ENCODE results near the gene C1RL.
A peak's percentile ranks its signal among the peaks of the same experiment; 100 is the strongest.

The C1RL gene

GRCh38 chr12:7144414-7145120 is 35.6 kb upstream of the C1RL start:
- no peak for DNase-seq
- H3K9me3 ChIP-seq (ENCODE audit: insufficient read depth, low read length, severe bottlenecking): no peaks in the 10 kb centered on the region
- H3K4me1 ChIP-seq (ENCODE audit: insufficient read depth, low read length): no peaks in the 10 kb centered on the region
- H3K79me2 ChIP-seq (ENCODE audit: insufficient read depth, low read length): no peaks in the 10 kb centered on the region
- H3K27me3 ChIP-seq (ENCODE audit: insufficient read depth, low read length, poor library complexity): no peaks in the 10 kb centered on the region
- H3K36me3 ChIP-seq (ENCODE audit: insufficient read depth, low read length): peaks cover 53% of the 10 kb centered on the region
- no peak overlapping the region for H2AFZ ChIP-seq (ENCODE audit: low read depth, low read length)
- no peak overlapping the region for H3K4me3 ChIP-seq (ENCODE audit: low read depth in 1 of 2, low read length in 2 of 2)
- H3K9ac ChIP-seq (ENCODE audit: low read depth, low read length): no peak overlapping the region
- no peak overlapping the region for H3K27ac ChIP-seq (ENCODE audit: low read length)
- TF ChIP-seq EZH2 (IDR thresholded peaks at IDR 0.05; ENCODE audit: borderline replicate concordance, low read depth, low read length, severe bottlenecking) (no peak), CTCF (IDR thresholded peaks at IDR 0.05; ENCODE audit: borderline replicate concordance, extremely low read depth, low read length, poor library complexity, severe bottlenecking) (peak; percentile 71)
- H3K4me2 ChIP-seq (ENCODE audit: insufficient read depth, low read length): no peak overlapping the region
- peak; percentile 73; the same call in 2 of the 3 replicates for ATAC-seq (ENCODE audit: insufficient read depth, low read depth)
- H4K20me1 ChIP-seq (ENCODE audit: insufficient read depth, low read length): no peaks in the 10 kb centered on the region

DNA sequence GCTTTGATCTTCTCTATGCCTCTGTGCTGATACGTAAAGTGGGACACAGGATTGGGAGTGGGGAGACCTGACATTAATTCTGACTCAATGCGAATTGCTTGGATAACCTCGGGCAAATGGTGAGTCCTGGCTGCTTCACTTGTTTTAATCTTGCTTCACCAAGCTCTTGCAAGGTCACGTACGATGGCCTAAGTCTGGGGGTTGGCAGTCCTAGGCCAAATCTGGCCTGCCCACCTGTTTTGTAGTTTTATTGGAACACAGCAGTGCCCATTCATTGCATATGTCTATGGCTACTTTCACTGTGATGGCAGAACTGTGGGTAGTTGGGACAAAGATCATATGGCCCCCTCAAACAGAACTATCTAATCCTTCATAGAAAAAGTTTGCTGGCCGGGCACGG is 34.5 kb upstream of the C1RL start:
- no peak for ATAC-seq (ENCODE audit: insufficient read depth, low read depth)
- H3K36me3 ChIP-seq (ENCODE audit: insufficient read depth, low read length): peaks cover 43% of the 10 kb centered on the region

GRCh38 chr12:7142809-7143465 is 33.9 kb upstream of the C1RL start:
- Histone ChIP-seq H3K4me1 (ENCODE audit: insufficient read depth, low read length) (no peaks in the 10 kb centered on the region), H2AFZ (ENCODE audit: low read depth, low read length) (no peak overlapping the region), H4K20me1 (ENCODE audit: insufficient read depth, low read length) (no peaks in the 10 kb centered on the region), H3K9me3 (ENCODE audit: insufficient read depth, low read length, severe bottlenecking) (no peaks in the 10 kb centered on the region), H3K27ac (ENCODE audit: low read length) (no peak overlapping the region), H3K79me2 (ENCODE audit: insufficient read depth, low read length) (no peaks in the 10 kb centered on the region), H3K36me3 (ENCODE audit: insufficient read depth, low read length) (peaks cover 43% of the 10 kb centered on the region), H3K4me2 (ENCODE audit: insufficient read depth, low read length) (no peak overlapping the region), H3K4me3 (ENCODE audit: low read depth in 1 of 2, low read length in 2 of 2) (no peak overlapping the region), H3K27me3 (ENCODE audit: insufficient read depth, low read length, poor library complexity) (no peaks in the 10 kb centered on the region), H3K9ac (ENCODE audit: low read depth, low read length) (no peak overlapping the region)
- ATAC-seq (ENCODE audit: insufficient read depth, low read depth) (no peak), DNase-seq (no peak)
- no peak for TF ChIP-seq EZH2 (IDR thresholded peaks at IDR 0.05; ENCODE audit: borderline replicate concordance, low read depth, low read length, severe bottlenecking)
- TF ChIP-seq CTCF (IDR thresholded peaks at IDR 0.05; ENCODE audit: borderline replicate concordance, extremely low read depth, low read length, poor library complexity, severe bottlenecking): no peak

More for the DNA sequence above, 34.5 kb upstream of the C1RL start:
- Histone ChIP-seq H3K4me1 (ENCODE audit: insufficient read depth, low read length) (no peaks in the 10 kb centered on the region), H3K4me2 (ENCODE audit: insufficient read depth, low read length) (no peak overlapping the region), H4K20me1 (ENCODE audit: insufficient read depth, low read length) (no peaks in the 10 kb centered on the region), H3K4me3 (ENCODE audit: low read depth in 1 of 2, low read length in 2 of 2) (no peak overlapping the region), H3K9me3 (ENCODE audit: insufficient read depth, low read length, severe bottlenecking) (no peaks in the 10 kb centered on the region), H3K27ac (ENCODE audit: low read length) (no peak overlapping the region), H3K9ac (ENCODE audit: low read depth, low read length) (no peak overlapping the region), H3K79me2 (ENCODE audit: insufficient read depth, low read length) (no peaks in the 10 kb centered on the region), H3K27me3 (ENCODE audit: insufficient read depth, low read length, poor library complexity) (no peaks in the 10 kb centered on the region), H2AFZ (ENCODE audit: low read depth, low read length) (no peak overlapping the region)
- no peak for TF ChIP-seq EZH2 (IDR thresholded peaks at IDR 0.05; ENCODE audit: borderline replicate concordance, low read depth, low read length, severe bottlenecking)
- TF ChIP-seq CTCF (IDR thresholded peaks at IDR 0.05; ENCODE audit: borderline replicate concordance, extremely low read depth, low read length, poor library complexity, severe bottlenecking): no peak
- no peak for DNase-seq

All from DND-41 (cell line).